Vagina (tissue), 2 donors: Measurements from ENCODE around the gene TMEM150A.
"Not testable (repeated sequence)": the region's sequence is repeated elsewhere in the genome, so short reads cannot be mapped to it uniquely, and the experiment has no call there.

Experiments used
- CTCF ChIP-seq, 3 experiments: fragments of 450-650 bp in 2 of 3; fragments of 200-600 bp in 1 of 3; sonication (generic) in 1 of 3; IDR thresholded peaks; one replicate each; pipeline ENCODE4 v1.5.1; 2017 to 2019; ENCODE audit warnings: antibody characterized with exemption in 3 of 3, mild to moderate bottlenecking in 2 of 3, moderate library complexity in 2 of 3
- POLR2A ChIP-seq, 2 donors: fragments of 450-650 bp; IDR thresholded peaks; one replicate each; pipeline ENCODE4 v1.6.1; 2017; ENCODE audit warnings: antibody characterized with exemption in 2 of 2, mild to moderate bottlenecking in 2 of 2, moderate library complexity in 2 of 2
- POLR2AphosphoS5 ChIP-seq, 2 donors: sonication (generic); formaldehyde crosslinking; IDR thresholded peaks; one replicate each; pipeline ENCODE4 v1.9.0; 2017; ENCODE audit warnings: antibody characterized with exemption in 2 of 2, mild to moderate bottlenecking in 2 of 2, low read depth in 1 of 2; ENCODE audit not compliant: insufficient read depth in 1 of 2

- TF ChIP-seq CTCF (IDR thresholded peaks at IDR 0.05); POLR2A (IDR thresholded peaks at IDR 0.05); POLR2AphosphoS5 (IDR thresholded peaks at IDR 0.05; ENCODE audit: insufficient read depth in 1 of 2, low read depth in 1 of 2): not testable (repeated sequence)
These were observed 15.2 kb upstream of the TMEM150A start for GRCh38 chr2:85617723-85618122.
